H9 (cell line): Measurements from ENCODE around the gene CACNB4. TPM values are rescaled to one million over a fixed set of nuclear protein-coding genes. Genes with fewer than 3 reads are reported as not detected.

Experiments
- DNase-seq: peaks from one replicate; pipeline ENCODE4 v3.0.0-alpha.2; 2017
- H2AFZ ChIP-seq: one replicate; pipeline ENCODE4 v1.6.1; 2013; ENCODE audit warnings: mild to moderate bottlenecking, low read length, control low read depth, moderate library complexity
- H2AK5ac ChIP-seq: 2 replicates; pipeline ENCODE4 v1.6.1; 2013; ENCODE audit warnings: low read length, control low read depth, mixed read lengths; ENCODE audit not compliant: insufficient read length
- H2BK120ac ChIP-seq: one replicate; pipeline ENCODE4 v1.6.1; 2013; ENCODE audit warnings: low read depth, mild to moderate bottlenecking, low read length, control low read depth, inconsistent platforms; ENCODE audit not compliant: poor library complexity, severe bottlenecking
- H2BK12ac ChIP-seq: 2 replicates; pipeline ENCODE4 v1.6.1; 2013; ENCODE audit warnings: low read length, control low read depth, mixed read lengths, low read depth; ENCODE audit not compliant: insufficient read length
- H2BK15ac ChIP-seq: 2 replicates; pipeline ENCODE4 v1.6.1; 2013; ENCODE audit warnings: low read depth, low read length, control low read depth
- H2BK20ac ChIP-seq: one replicate; pipeline ENCODE4 v1.6.1; 2013; ENCODE audit warnings: low read depth, mild to moderate bottlenecking, low read length, control low read depth, inconsistent platforms; ENCODE audit not compliant: poor library complexity, severe bottlenecking
- H2BK5ac ChIP-seq: 2 replicates; pipeline ENCODE4 v1.6.1; 2013; ENCODE audit warnings: low read length, control low read depth, mixed read lengths; ENCODE audit not compliant: insufficient read length
- H3K14ac ChIP-seq: 2 replicates; pipeline ENCODE4 v1.6.1; 2013; ENCODE audit warnings: low read length, control low read depth; ENCODE audit not compliant: insufficient read depth
- H3K18ac ChIP-seq: 2 replicates; pipeline ENCODE4 v1.6.1; 2013; ENCODE audit warnings: low read depth, mild to moderate bottlenecking, mixed read lengths, low read length, control low read depth; ENCODE audit not compliant: insufficient read length
- H3K23ac ChIP-seq: 2 replicates; pipeline ENCODE4 v1.6.1; 2013; ENCODE audit warnings: low read length, control low read depth, mixed read lengths, low read depth; ENCODE audit not compliant: insufficient read length
- H3K23me2 ChIP-seq: 2 replicates; pipeline ENCODE4 v1.6.1; 2013; ENCODE audit warnings: low read depth, mild to moderate bottlenecking, mixed read lengths, low read length, control low read depth; ENCODE audit not compliant: insufficient read length, poor library complexity, severe bottlenecking
- H3K27ac ChIP-seq: 2 replicates; pipeline ENCODE4 v1.5.1; 2013; ENCODE audit warnings: low read length, control low read depth, mixed read lengths, low read depth; ENCODE audit not compliant: insufficient read length
- H3K27me3 ChIP-seq: 2 replicates; pipeline ENCODE4 v1.6.1; 2013; ENCODE audit warnings: low read length, control low read depth, inconsistent platforms; ENCODE audit not compliant: insufficient read depth
- H3K4ac ChIP-seq: 2 replicates; pipeline ENCODE4 v1.6.1; 2013; ENCODE audit warnings: low read depth, mild to moderate bottlenecking, control low read depth, inconsistent platforms, low read length, moderate library complexity
- H3K4me1 ChIP-seq: 2 replicates; pipeline ENCODE4 v1.6.1; 2013; ENCODE audit warnings: low read length, control low read depth, inconsistent platforms; ENCODE audit not compliant: insufficient read depth
- H3K4me2 ChIP-seq: 2 replicates; pipeline ENCODE4 v1.6.1; 2013; ENCODE audit warnings: low read length, control low read depth, mixed read lengths; ENCODE audit not compliant: insufficient read length, insufficient read depth
- H3K56ac ChIP-seq: 2 replicates; pipeline ENCODE4 v1.6.1; 2013; ENCODE audit warnings: low read depth, mild to moderate bottlenecking, mixed read lengths, low read length, control low read depth; ENCODE audit not compliant: insufficient read length
- H3K79me1 ChIP-seq: 2 replicates; pipeline ENCODE4 v1.6.1; 2013; ENCODE audit warnings: low read depth, mild to moderate bottlenecking, moderate library complexity, low read length, control low read depth, inconsistent platforms; ENCODE audit not compliant: insufficient read depth, poor library complexity, severe bottlenecking
- H3K79me2 ChIP-seq: 2 replicates; pipeline ENCODE4 v1.6.1; 2013; ENCODE audit warnings: low read length, control low read depth, inconsistent platforms; ENCODE audit not compliant: insufficient read depth
- H3K9ac ChIP-seq: 2 replicates; pipeline ENCODE4 v1.6.1; 2013; ENCODE audit warnings: low read length, control low read depth, mixed read lengths; ENCODE audit not compliant: insufficient read length; ENCODE audit errors: extremely low read depth
- H3K9me3 ChIP-seq: one replicate; pipeline ENCODE4 v1.6.1; 2013; ENCODE audit warnings: low read depth, low read length, inconsistent platforms; ENCODE audit not compliant: control insufficient read depth
- H3T11ph ChIP-seq: one replicate; pipeline ENCODE4 v1.6.1; 2013; ENCODE audit warnings: mild to moderate bottlenecking, low read length, control low read depth, inconsistent platforms
- H4K20me1 ChIP-seq: one replicate; pipeline ENCODE4 v1.6.1; 2013; ENCODE audit not compliant: control insufficient read depth, insufficient read length, insufficient read depth
- H4K5ac ChIP-seq: 2 replicates; pipeline ENCODE4 v1.6.1; 2013; ENCODE audit warnings: low read depth, mild to moderate bottlenecking, mixed read lengths, low read length, control low read depth; ENCODE audit not compliant: insufficient read length
- H4K8ac ChIP-seq: replicated peaks from 2 replicates; pipeline ENCODE4 v1.6.1; 2013; ENCODE audit warnings: low read length, control low read depth, mixed read lengths, low read depth; ENCODE audit not compliant: insufficient read length
- H4K91ac ChIP-seq: 2 replicates; pipeline ENCODE4 v1.6.1; 2013; ENCODE audit warnings: low read depth, mild to moderate bottlenecking, moderate library complexity, mixed read lengths, low read length, control low read depth; ENCODE audit not compliant: insufficient read length
- H3K27ac Mint-ChIP-seq, 3 experiments: 2 replicates in 2 of 3; 3 replicates in 1 of 3; pipeline ENCODE4 v1.8.0; 2020 to 2021; ENCODE audit warnings: mixed read lengths in 3 of 3, mild to moderate bottlenecking in 1 of 3, moderate library complexity in 1 of 3
- H3K27me3 Mint-ChIP-seq: 2 replicates; pipeline ENCODE4 v1.8.0; 2021; ENCODE audit warnings: low read depth, mild to moderate bottlenecking, moderate library complexity, mixed read lengths
- H3K36me3 Mint-ChIP-seq, 3 experiments: 2 replicates in 2 of 3; 3 replicates in 1 of 3; pipeline ENCODE4 v1.8.0; 2020 to 2021; ENCODE audit warnings: low read depth in 3 of 3, mixed read lengths in 3 of 3; ENCODE audit not compliant: insufficient read depth in 1 of 3
- H3K4me1 Mint-ChIP-seq, 2 experiments: 2 replicates each; pipeline ENCODE4 v1.8.0; 2020; ENCODE audit warnings: mixed read lengths in 2 of 2
- H3K4me3 Mint-ChIP-seq, 2 experiments: 2 replicates in 1 of 2; 3 replicates in 1 of 2; pipeline ENCODE4 v1.8.0; 2020 to 2021; ENCODE audit warnings: mild to moderate bottlenecking in 2 of 2, mixed read lengths in 2 of 2, moderate library complexity in 1 of 2
- H3K9me3 Mint-ChIP-seq, 2 experiments: 2 replicates in 1 of 2; 3 replicates in 1 of 2; pipeline ENCODE4 v1.8.0; 2020; ENCODE audit warnings: mild to moderate bottlenecking in 2 of 2, mixed read lengths in 2 of 2, moderate library complexity in 1 of 2
- WGBS: extraction: QIAGEN DNeasy Blood & Tissue Kit; methylation state at CpG from one replicate; pipeline ENCODE4 v1.1.7; 2013; ENCODE audit warnings: missing lambda C conversion rate, low lambda C conversion rate, mixed read lengths; ENCODE audit not compliant: insufficient read length; ENCODE audit errors: extremely low coverage; 5-methylcytosine and 5-hydroxymethylcytosine counted together
- total RNA-seq: library from RNA; stranded (reverse); gene quantifications from 2 replicates; pipeline ENCODE4 v1.2.1, GENCODE V29; 2021
- TF ChIP-seq, protein P1 (sequence below): fragments of 200-600 bp; sonication (generic); conservative IDR thresholded peaks from 3 replicates; pipeline ENCODE4 v1.8.0; 2021; ENCODE audit warnings: antibody characterized with exemption, mild to moderate bottlenecking

Gene CACNB4
- total RNA-seq, 1 experiment from 2014 or later, result 1.4 TPM

DNA sequence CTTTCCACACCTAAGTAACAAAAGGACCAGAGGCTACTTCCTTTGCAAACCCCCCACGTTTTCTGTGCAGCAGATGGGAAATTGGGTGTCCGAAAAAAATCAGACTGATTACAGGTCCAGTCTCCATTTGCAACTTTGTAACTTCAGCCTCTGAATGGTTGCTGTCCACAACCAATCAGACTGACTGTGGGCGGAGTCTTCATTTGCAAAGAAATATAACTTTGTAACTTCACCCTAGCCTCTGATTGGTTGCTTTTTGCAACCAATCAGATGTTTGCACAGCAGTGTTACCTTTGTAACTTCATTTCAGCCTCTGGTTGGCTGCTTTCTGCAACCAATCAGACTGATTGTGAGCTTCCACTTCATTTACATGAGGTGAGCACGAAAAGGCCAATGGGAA is 27.8 kb upstream of the CACNB4 start:
- H3K4me3 Mint-ChIP-seq, result no peak overlapping the region
- H3K56ac ChIP-seq, result no peak overlapping the region

More for the DNA sequence above, 27.8 kb upstream of the CACNB4 start:
- Histone ChIP-seq H2BK20ac (no peak overlapping the region), H3K79me2 (no peaks in the 10 kb centered on the region), H4K20me1 (no peaks in the 10 kb centered on the region), H4K5ac (no peak overlapping the region), H3K23me2 (no peaks in the 10 kb centered on the region), H2BK5ac (no peak overlapping the region), H3K4me1 (no peaks in the 10 kb centered on the region), H2AK5ac (no peak overlapping the region), H3K27me3 (no peaks in the 10 kb centered on the region), H2BK15ac (no peak overlapping the region), H3K18ac (no peak overlapping the region), H3K27ac (no peak overlapping the region), H3K9me3 (no peaks in the 10 kb centered on the region), H3K79me1 (no peaks in the 10 kb centered on the region), H3K23ac (no peak overlapping the region), H3T11ph (no peak overlapping the region), H2AFZ (no peak overlapping the region), H4K8ac (no peak overlapping the region), H3K4me2 (no peak overlapping the region), H3K9ac (no peak overlapping the region), H3K14ac (no peak overlapping the region), H4K91ac (no peak overlapping the region), H2BK120ac (no peak overlapping the region), H2BK12ac (no peak overlapping the region), H3K4ac (no peak overlapping the region)
- no peaks in the 10 kb centered on the region for H3K9me3 Mint-ChIP-seq
- no peaks in the 10 kb centered on the region for H3K27me3 Mint-ChIP-seq
- no peak for DNase-seq
- H3K27ac Mint-ChIP-seq, result no peak overlapping the region
- WGBS, result no CpG with 5 or more reads among the region's 4 CpGs
- H3K36me3 Mint-ChIP-seq, result peaks cover 0 to 7% (median 0%) of the 10 kb centered on the region in 3 experiments; a peak in 2 of 7 replicates
- TF ChIP-seq, protein P1, sequence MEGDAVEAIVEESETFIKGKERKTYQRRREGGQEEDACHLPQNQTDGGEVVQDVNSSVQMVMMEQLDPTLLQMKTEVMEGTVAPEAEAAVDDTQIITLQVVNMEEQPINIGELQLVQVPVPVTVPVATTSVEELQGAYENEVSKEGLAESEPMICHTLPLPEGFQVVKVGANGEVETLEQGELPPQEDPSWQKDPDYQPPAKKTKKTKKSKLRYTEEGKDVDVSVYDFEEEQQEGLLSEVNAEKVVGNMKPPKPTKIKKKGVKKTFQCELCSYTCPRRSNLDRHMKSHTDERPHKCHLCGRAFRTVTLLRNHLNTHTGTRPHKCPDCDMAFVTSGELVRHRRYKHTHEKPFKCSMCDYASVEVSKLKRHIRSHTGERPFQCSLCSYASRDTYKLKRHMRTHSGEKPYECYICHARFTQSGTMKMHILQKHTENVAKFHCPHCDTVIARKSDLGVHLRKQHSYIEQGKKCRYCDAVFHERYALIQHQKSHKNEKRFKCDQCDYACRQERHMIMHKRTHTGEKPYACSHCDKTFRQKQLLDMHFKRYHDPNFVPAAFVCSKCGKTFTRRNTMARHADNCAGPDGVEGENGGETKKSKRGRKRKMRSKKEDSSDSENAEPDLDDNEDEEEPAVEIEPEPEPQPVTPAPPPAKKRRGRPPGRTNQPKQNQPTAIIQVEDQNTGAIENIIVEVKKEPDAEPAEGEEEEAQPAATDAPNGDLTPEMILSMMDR, result no peak
- no peaks in the 10 kb centered on the region for H3K4me1 Mint-ChIP-seq
